GM13977 (cell line): ENCODE measurements around the gene NABP2.

Experiments used
- DNase-seq: peaks from one replicate; pipeline ENCODE4 v3.0.0; 2012; ENCODE audit warnings: low spot score
- in situ Hi-C: fragments of 300-500 bp; cut with MboI; formaldehyde crosslinking; loops from one replicate; pipeline ENCODE4 v1.12.0; 2022; ENCODE audit warnings: low sequenced_read_pairs, low pct_unique_long_range_greater_than_20kb, mixed read lengths, inconsistent platforms; ENCODE audit not compliant: unreplicated experiment
- TF ChIP-seq, protein P1 (sequence below): IDR thresholded peaks from 2 replicates; pipeline ENCODE4 v1.5.1; 2012; ENCODE audit warnings: mild to moderate bottlenecking, control low read depth; ENCODE audit not compliant: insufficient read depth; ENCODE audit errors: extremely low read depth, missing control alignments

Gene NABP2

GRCh38 chr12:56241424-56242303, 17.5 kb downstream of the NABP2 start:
- DNase-seq = no peak
- in situ Hi-C loops = no loop called here
- TF ChIP-seq, protein P1, sequence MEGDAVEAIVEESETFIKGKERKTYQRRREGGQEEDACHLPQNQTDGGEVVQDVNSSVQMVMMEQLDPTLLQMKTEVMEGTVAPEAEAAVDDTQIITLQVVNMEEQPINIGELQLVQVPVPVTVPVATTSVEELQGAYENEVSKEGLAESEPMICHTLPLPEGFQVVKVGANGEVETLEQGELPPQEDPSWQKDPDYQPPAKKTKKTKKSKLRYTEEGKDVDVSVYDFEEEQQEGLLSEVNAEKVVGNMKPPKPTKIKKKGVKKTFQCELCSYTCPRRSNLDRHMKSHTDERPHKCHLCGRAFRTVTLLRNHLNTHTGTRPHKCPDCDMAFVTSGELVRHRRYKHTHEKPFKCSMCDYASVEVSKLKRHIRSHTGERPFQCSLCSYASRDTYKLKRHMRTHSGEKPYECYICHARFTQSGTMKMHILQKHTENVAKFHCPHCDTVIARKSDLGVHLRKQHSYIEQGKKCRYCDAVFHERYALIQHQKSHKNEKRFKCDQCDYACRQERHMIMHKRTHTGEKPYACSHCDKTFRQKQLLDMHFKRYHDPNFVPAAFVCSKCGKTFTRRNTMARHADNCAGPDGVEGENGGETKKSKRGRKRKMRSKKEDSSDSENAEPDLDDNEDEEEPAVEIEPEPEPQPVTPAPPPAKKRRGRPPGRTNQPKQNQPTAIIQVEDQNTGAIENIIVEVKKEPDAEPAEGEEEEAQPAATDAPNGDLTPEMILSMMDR = no peak

DNA sequence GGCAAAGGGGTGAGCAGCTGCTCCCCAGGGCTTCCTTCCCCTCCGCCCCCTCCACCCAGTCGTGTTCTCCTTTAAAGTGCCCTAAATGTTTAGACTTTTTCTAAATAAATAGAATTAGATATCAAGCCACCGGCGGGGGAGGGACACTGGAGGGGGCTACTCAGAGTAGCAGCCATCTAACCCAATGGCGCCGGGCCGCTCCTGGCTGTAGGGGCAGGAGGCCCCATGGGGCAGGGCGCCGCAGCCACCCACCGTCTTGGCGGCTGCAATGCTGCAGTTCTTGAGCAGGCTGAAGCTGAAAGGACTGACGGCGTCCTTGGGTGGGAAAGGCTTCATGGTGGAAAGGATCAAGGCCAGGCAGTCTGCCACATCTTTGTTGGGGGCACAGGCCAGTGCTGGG, 18.8 kb downstream of the NABP2 start:
- DNase-seq = no peak
- TF ChIP-seq, protein P1 = no peak
- in situ Hi-C loops = no loop called here

- TF ChIP-seq, protein P1 = no peak
- in situ Hi-C loops = no loop called here
- DNase-seq = no peak
Measured at GRCh38 chr12:56243731-56244181, 19.6 kb downstream of the NABP2 start.

DNA sequence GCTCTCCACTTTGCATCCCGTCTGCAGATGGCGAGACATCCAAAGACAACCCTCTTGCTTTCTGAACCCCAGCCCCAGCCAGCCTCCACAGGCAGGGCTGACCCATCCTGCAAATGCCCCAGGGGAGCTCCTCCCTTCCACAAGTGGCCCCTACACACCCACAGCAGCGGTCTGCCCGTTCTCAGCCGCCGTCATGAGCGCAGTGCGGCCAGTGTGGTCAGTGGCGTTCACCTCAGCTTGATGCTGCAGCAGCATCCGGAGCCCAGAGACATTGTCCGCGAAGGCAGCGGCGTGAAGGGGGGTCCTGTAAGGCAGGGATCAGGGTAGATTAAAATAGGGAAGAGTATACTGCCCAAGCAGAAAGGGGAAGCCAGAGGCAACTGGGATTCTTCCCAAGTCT, 20.4 kb downstream of the NABP2 start:
- in situ Hi-C loops = no loop called here
- no peak for DNase-seq
- TF ChIP-seq, protein P1 = no peak

GRCh38 chr12:56247923-56248322, 23.8 kb downstream of the NABP2 start:
- in situ Hi-C loops = no loop called here
- no peak for DNase-seq
- TF ChIP-seq, protein P1 = no peak

DNA sequence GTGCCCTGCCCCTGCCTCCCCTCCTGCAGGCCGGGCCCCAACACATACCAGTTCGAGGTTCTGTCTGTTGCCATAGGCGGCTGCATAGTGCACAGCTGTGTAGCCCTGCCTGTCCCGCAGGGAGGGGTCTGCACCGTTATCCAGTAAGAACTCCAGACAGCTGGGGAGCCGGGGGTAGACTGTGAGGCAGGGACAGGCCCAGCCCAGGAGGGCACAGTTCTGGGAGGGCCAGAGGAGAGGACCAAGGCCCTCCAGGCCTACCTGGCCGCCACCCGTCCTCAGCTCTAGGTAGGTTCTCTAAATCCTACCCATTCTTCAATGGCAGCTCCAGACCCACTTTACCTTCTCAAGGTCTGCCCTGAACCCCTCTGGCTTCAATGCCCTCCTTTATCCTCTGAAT, 24.6 kb downstream of the NABP2 start:
- no peak for DNase-seq
- TF ChIP-seq, protein P1 = no peak
- in situ Hi-C loops = no loop called here
